ENCODE data around the gene TPRA1. TPM values are rescaled to one million over a fixed set of nuclear protein-coding genes. Genes with fewer than 3 reads are reported as not detected.

The TPRA1 gene
- total RNA-seq, 4 donors from 2014 or later: 19.9 to 43.1 (median 33.1) TPM

DNA sequence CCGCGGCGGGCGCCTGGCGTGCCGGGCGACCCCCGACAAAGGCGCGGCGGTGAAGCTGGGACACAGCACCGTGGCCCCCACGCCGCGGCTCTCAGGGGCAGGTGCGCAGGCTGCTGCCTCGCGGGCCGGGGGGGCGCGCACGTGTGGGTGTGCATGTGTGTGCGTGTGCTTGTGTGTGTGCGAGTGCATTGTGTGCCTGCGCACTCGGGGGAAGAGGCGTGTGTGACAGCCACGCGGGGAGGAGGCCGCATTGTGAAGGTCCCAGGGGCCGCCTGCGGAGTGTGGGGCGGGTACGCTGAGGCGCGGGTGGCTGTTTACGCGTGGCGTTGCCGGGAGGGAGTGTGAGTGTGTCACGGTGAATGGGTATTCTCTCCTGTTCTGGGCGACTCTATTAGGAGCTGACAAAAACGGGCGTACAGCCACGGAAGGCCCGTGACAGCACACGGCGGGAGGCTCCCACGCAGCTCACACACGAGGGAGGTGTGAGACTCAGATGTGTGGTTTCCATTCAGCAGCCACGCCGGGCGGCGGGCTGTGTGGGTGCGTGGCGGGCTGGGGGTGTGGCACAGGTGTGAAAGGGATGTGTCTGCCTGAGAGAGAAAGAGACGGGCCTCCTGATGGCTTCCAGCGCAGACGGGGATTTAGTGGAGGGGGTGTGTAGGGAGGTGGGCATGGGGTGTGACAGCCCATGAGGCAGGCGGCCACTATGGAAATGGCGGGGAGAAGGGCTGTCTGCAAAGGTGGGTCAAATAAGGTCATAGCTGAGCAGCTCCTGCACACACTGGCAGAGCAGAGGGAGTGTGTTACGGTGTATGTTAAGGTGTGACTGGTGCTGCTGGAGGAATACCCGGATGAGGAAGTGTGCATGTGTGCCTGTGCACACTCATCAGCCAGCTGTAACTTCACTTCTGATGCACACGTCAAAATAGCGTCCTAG is 39.2 kb upstream of the TPRA1 start:
- TF ChIP-seq, protein P1, sequence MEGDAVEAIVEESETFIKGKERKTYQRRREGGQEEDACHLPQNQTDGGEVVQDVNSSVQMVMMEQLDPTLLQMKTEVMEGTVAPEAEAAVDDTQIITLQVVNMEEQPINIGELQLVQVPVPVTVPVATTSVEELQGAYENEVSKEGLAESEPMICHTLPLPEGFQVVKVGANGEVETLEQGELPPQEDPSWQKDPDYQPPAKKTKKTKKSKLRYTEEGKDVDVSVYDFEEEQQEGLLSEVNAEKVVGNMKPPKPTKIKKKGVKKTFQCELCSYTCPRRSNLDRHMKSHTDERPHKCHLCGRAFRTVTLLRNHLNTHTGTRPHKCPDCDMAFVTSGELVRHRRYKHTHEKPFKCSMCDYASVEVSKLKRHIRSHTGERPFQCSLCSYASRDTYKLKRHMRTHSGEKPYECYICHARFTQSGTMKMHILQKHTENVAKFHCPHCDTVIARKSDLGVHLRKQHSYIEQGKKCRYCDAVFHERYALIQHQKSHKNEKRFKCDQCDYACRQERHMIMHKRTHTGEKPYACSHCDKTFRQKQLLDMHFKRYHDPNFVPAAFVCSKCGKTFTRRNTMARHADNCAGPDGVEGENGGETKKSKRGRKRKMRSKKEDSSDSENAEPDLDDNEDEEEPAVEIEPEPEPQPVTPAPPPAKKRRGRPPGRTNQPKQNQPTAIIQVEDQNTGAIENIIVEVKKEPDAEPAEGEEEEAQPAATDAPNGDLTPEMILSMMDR (IDR thresholded peaks at IDR 0.05): no peak
- TF ChIP-seq POLR2A (IDR thresholded peaks at IDR 0.05; ENCODE audit: low read depth) (no peak), POLR2AphosphoS5 (IDR thresholded peaks at IDR 0.05) (no peak), EP300 (IDR thresholded peaks at IDR 0.05) (no peak)
- intact Hi-C loops (cut with DNase I): no loop called here
- WGBS: 29% methylated on average over 41 of the region's 65 CpGs

DNA sequence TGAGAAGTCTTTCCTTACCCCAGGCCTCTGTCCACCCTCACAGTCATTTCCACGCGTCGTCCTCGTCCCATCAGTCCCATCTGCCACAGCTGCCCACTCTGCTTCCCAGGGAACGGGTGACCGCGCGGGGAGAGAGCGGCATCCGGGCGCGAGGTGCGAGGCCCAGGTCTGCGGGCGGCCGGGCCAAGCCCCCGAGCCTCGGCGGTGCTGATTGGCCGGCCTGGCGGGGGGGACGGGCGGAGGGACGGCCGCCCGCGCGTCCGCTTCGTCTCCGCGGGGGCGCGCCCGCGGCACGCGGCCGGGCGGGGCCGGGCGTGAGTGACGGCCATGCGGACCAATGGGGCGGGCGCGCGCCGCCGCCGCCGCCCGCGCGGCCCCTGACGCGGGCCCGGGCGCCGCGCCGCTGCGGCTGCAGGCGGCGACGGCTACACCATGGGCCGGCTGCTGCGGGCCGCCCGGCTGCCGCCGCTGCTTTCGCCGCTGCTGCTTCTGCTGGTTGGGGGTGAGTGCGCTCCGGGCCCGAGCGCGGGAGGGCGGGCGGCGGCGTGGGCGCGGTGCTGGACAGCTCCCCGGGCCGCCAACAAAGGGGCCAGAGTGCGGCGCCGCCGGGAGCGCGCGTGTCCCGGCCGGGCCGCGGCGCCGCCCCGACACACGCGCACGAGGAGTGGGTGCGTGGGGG is 38.4 kb upstream of the TPRA1 start, which contains the start of gene PODXL2:
TSS of gene PODXL2 (plus strand) at position 398 of the 679 bp plus-strand sequence. CDS start at position 433, 35 bp downstream.
- Histone ChIP-seq H3K36me3 (no peaks in the 10 kb centered on the region), H3K4me1 (peaks cover 9 to 19% (median 17%) of the 10 kb centered on the region in 4 donors), H3K9me3 (no peaks in the 10 kb centered on the region), H3K27ac (replicated peaks in 1 of 4) (no peak within 1 kb of the TSS), H3K27me3 (peaks cover 0 to 13% (median 0%) of the 10 kb centered on the region in 4 donors), H3K4me3 (peak within 1 kb of the TSS; percentile 56 to 70 (median 57))
- TF ChIP-seq, protein P1 (IDR thresholded peaks at IDR 0.05): no peak
- TF ChIP-seq EP300 (IDR thresholded peaks at IDR 0.05) (no peak), POLR2A (IDR thresholded peaks at IDR 0.05; ENCODE audit: low read depth) (no peak), POLR2AphosphoS5 (IDR thresholded peaks at IDR 0.05) (no peak)
- intact Hi-C loops (cut with DNase I): no loop called here
- 7% methylated on average over 27 of the region's 105 CpGs for WGBS
- no peak for DNase-seq (ENCODE audit: extremely low spot score)

More for the DNA sequence above, 39.2 kb upstream of the TPRA1 start:
- no peak for DNase-seq (ENCODE audit: extremely low spot score)
- H3K27ac ChIP-seq (replicated peaks in 1 of 4): no peak overlapping the region
- H3K27me3 ChIP-seq: peaks cover 0 to 13% (median 0%) of the 10 kb centered on the region in 4 donors
- H3K4me3 ChIP-seq: peak overlapping the region; percentile 56 to 70 (median 57)
- H3K4me1 ChIP-seq: peaks cover 9 to 19% (median 17%) of the 10 kb centered on the region in 4 donors
- H3K36me3 ChIP-seq: no peaks in the 10 kb centered on the region
- H3K9me3 ChIP-seq: no peaks in the 10 kb centered on the region

DNA sequence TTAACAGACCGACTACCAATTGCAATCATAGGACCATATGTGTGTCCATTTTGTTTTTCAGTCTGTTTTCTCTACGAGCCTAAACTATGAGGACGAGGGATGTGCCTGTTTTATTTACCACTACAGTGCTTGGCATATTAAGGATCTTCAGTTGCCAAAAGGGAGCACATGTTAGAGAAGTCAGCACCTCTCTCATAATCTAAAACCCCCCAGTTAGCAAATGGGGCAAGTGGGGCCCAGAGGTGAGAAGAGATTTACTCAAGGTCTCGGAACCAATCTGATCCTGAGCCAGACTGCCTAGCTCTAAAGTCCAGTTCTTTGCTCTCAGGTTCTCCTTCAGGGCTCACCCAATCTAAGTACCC is 37.9 kb upstream of the TPRA1 start:
- Histone ChIP-seq H3K9me3 (no peaks in the 10 kb centered on the region), H3K4me1 (peaks cover 9 to 19% (median 17%) of the 10 kb centered on the region in 4 donors), H3K27ac (replicated peaks in 1 of 4) (no peak overlapping the region), H3K4me3 (peak overlapping the region in 3 of 4 donors; percentile 56 to 70 (median 58)), H3K36me3 (no peaks in the 10 kb centered on the region), H3K27me3 (peaks cover 0 to 13% (median 0%) of the 10 kb centered on the region in 4 donors)
- TF ChIP-seq POLR2A (IDR thresholded peaks at IDR 0.05; ENCODE audit: low read depth) (no peak), EP300 (IDR thresholded peaks at IDR 0.05) (no peak), POLR2AphosphoS5 (IDR thresholded peaks at IDR 0.05) (no peak)
- TF ChIP-seq, protein P1 (IDR thresholded peaks at IDR 0.05): no peak
- no peak for DNase-seq (ENCODE audit: extremely low spot score)
- intact Hi-C loops (cut with DNase I): no loop called here
- WGBS: 69% methylated on average over 4 of the region's 4 CpGs

DNA sequence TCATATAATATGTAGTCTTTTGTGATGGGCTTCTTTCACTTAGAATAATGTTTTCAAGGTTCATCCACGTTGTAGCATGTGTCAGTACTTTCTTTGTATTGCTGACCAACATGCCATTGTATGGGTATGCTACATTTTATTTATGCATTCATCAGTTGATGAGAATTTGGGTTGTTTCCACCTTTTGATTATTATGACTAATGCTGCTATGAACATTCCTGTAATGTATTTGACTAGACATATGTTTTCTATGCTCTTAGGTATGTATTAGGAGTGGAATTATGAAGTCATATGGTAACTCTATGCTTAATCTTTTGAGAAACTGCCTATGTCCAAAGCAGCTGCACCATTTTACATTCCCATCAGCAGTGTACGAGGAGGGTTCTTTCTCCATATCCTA is 35.3 kb upstream of the TPRA1 start:
- Histone ChIP-seq H3K9me3 (no peaks in the 10 kb centered on the region), H3K36me3 (peaks cover 0 to 17% (median 8%) of the 10 kb centered on the region in 4 donors), H3K27ac (replicated peaks in 1 of 4) (no peak overlapping the region), H3K4me1 (peaks cover 9 to 19% (median 17%) of the 10 kb centered on the region in 4 donors), H3K27me3 (peaks cover 0 to 4% (median 0%) of the 10 kb centered on the region in 4 donors), H3K4me3 (no peak overlapping the region)
- DNase-seq (ENCODE audit: extremely low spot score): no peak
- TF ChIP-seq POLR2A (IDR thresholded peaks at IDR 0.05; ENCODE audit: low read depth) (no peak), EP300 (IDR thresholded peaks at IDR 0.05) (no peak), POLR2AphosphoS5 (IDR thresholded peaks at IDR 0.05) (no peak)
- TF ChIP-seq, protein P1 (IDR thresholded peaks at IDR 0.05): no peak
- intact Hi-C loops (cut with DNase I): no loop called here
- WGBS: 48% methylated on average over 2 of the region's 2 CpGs

All from esophagus muscularis mucosa (tissue), 4 donors.